ENCODE measurements around the gene SLITRK1.

The SLITRK1 gene

GRCh38 chr13:83867708-83868107, 14.6 kb downstream of the SLITRK1 start:
- DNase-seq (ENCODE audit: low spot score): no peak

- DNase-seq (ENCODE audit: low spot score): no peak
Measured at GRCh38 chr13:83865161-83866137, 16.8 kb downstream of the SLITRK1 start.

- no peak for DNase-seq (ENCODE audit: low spot score)
Measured at GRCh38 chr13:83853771-83854170, 28.5 kb downstream of the SLITRK1 start.

GRCh38 chr13:83845106-83845505, 37.2 kb downstream of the SLITRK1 start:
- DNase-seq (ENCODE audit: low spot score): no peak

GRCh38 chr13:83839146-83839545, 43.1 kb downstream of the SLITRK1 start:
- no peak for DNase-seq (ENCODE audit: low spot score)

- no peak for DNase-seq (ENCODE audit: low spot score)
Measured at GRCh38 chr13:83831796-83832195, 50.5 kb downstream of the SLITRK1 start.

GRCh38 chr13:83829810-83830209, 52.5 kb downstream of the SLITRK1 start:
- no peak for DNase-seq (ENCODE audit: low spot score)

GRCh38 chr13:83827338-83827737, 54.9 kb downstream of the SLITRK1 start:
- no peak for DNase-seq (ENCODE audit: low spot score)

Measured in HuH-7 (cell line).